Bronchial epithelial cell (primary cell): ENCODE measurements around the gene POLR2M. TPM values are rescaled to one million over a fixed set of nuclear protein-coding genes. Genes with fewer than 3 reads are reported as not detected.

Experiments used
- DNase-seq: peaks from one replicate; pipeline ENCODE4 v3.0.0-alpha.2; 2010; ENCODE audit warnings: low read depth
- FAIRE-seq: peaks from 2 replicates; lab custom pipeline; 2011; peaks lifted over from hg19 to GRCh38; lab: Jason Lieb, UNC
- H3K27me3 ChIP-seq: 2 replicates; pipeline ENCODE4 v1.5.1; 2011; ENCODE audit warnings: low read length; ENCODE audit not compliant: control insufficient read depth, insufficient read depth
- H3K36me3 ChIP-seq: 2 replicates; pipeline ENCODE4 v1.5.1; 2011; ENCODE audit warnings: low read length; ENCODE audit not compliant: control insufficient read depth, insufficient read depth
- H3K4me3 ChIP-seq: 2 replicates; pipeline ENCODE4 v1.5.1; 2011; ENCODE audit warnings: mild to moderate bottlenecking, low read depth, low read length, control low read depth
- total RNA-seq: library from RNA; depleted of rRNA; stranded (reverse); fragments of >200 nt; gene quantifications from 2 replicates; pipeline ENCODE4 v1.2.1, GENCODE V29; 2014
- TF ChIP-seq, protein P1 (sequence below): IDR thresholded peaks from 2 replicates; pipeline ENCODE4 v1.5.1; 2011; ENCODE audit warnings: mild to moderate bottlenecking, moderate library complexity, low read length, control low read depth, inconsistent platforms; ENCODE audit not compliant: insufficient read depth, severe bottlenecking

The POLR2M gene
- total RNA-seq, 1 donor from 2014 or later: 59.5 TPM

DNA sequence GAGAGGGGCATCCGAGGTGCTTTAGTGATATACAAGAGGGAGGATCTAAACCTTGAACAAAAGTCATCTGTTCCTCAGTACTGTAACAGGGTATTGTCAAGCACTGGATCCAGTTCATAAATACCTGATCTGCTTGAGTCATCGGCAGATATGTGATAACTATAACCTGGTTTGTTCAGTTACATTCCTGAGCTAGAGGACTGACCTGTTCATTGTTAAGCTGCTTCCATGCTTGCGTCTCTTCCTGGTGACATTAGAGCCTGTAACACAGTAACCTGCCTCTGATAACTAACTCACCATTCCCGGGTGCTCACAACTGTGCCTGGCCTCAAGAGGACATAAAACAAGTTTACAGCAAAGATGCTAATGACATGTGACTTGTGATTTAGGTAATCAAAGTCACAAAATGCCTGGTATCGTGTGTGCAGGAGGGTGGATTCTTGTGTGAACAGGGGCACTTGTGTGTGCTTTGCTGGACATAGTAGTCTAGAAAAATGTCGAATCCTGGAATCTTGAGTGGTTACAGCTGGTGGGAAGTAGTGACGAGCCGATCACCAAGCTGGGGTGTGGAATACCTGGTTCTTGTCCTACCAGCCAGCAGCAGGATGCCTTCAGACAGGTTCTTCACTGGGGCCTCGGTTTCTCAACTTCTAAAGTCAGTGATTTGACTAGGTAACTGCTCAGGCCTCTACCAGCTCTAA lies 30.9 kb upstream of the POLR2M start:
- FAIRE-seq (no peak), DNase-seq (peak; percentile 78)
- TF ChIP-seq, protein P1, sequence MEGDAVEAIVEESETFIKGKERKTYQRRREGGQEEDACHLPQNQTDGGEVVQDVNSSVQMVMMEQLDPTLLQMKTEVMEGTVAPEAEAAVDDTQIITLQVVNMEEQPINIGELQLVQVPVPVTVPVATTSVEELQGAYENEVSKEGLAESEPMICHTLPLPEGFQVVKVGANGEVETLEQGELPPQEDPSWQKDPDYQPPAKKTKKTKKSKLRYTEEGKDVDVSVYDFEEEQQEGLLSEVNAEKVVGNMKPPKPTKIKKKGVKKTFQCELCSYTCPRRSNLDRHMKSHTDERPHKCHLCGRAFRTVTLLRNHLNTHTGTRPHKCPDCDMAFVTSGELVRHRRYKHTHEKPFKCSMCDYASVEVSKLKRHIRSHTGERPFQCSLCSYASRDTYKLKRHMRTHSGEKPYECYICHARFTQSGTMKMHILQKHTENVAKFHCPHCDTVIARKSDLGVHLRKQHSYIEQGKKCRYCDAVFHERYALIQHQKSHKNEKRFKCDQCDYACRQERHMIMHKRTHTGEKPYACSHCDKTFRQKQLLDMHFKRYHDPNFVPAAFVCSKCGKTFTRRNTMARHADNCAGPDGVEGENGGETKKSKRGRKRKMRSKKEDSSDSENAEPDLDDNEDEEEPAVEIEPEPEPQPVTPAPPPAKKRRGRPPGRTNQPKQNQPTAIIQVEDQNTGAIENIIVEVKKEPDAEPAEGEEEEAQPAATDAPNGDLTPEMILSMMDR: no peak
- no peaks in the 10 kb centered on the region for H3K27me3 ChIP-seq
- no peak overlapping the region for H3K4me3 ChIP-seq
- no peaks in the 10 kb centered on the region for H3K36me3 ChIP-seq

DNA sequence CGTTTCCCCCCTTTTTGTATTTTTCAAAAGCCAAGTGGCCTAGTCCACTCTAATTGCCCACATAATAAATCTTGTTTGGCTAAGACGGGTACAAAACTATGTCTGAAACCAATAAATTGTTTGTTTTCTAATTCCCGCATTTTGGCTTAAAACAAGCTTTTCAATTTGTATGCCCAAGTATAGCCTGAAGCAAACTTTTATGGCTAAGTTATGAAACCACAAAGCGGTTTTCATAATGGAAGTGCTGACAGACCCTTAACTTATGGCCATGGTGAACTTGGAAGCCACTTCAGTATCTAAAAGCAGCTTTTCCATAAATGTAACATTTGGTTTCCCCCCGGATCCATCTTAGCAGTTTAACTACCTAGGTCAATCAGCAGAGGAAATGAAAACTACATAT lies 29.9 kb upstream of the POLR2M start:
- no peak for DNase-seq
- no peaks in the 10 kb centered on the region for H3K27me3 ChIP-seq
- H3K36me3 ChIP-seq: no peaks in the 10 kb centered on the region
- FAIRE-seq: no peak
- no peak overlapping the region for H3K4me3 ChIP-seq
- TF ChIP-seq, protein P1: no peak

DNA sequence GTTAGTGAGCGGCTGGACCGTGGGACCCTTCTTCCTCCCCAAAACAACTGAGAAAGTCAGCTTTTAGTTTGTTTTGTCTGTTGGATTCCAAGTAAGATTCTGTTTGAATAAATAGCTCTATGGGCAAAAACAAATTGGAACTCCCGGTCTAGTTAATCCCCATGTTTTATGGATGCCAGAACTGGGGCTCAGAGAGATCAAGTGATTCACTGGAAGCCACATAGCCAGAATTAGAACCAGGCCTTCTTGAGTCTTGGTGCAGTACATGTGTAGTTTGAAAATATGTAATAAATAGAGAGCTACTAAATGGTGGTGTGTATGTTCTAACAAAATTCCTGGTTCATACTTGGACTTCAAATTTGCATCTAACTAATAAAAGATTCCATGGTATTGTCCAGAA lies 29.3 kb upstream of the POLR2M start:
- H3K27me3 ChIP-seq: no peaks in the 10 kb centered on the region
- TF ChIP-seq, protein P1: no peak
- H3K36me3 ChIP-seq: no peaks in the 10 kb centered on the region
- no peak for FAIRE-seq
- no peak for DNase-seq
- H3K4me3 ChIP-seq: no peak overlapping the region

DNA sequence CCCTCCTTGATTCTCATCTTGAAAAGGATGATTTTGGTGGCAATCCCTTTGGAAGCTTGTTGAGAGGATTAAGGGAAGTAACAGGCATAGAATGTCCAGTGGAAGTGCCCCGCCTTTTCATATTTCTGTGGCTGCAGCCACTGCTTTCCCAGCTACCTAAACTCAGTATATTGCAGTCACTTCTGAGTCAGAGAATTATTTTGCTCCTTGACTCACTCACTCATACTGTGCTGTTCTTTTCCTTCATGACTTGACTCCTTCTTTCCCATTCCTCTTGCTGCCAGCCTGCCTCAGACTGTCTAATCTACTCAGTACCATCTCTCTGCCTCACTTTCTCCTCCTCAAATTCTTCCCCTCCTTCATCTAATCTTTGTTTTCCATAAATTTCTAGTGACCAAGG lies 26.5 kb upstream of the POLR2M start:
- Histone ChIP-seq H3K4me3 (no peak overlapping the region), H3K36me3 (no peaks in the 10 kb centered on the region), H3K27me3 (no peaks in the 10 kb centered on the region)
- TF ChIP-seq, protein P1: no peak
- FAIRE-seq (peak; percentile 23), DNase-seq (peak; percentile 82)

DNA sequence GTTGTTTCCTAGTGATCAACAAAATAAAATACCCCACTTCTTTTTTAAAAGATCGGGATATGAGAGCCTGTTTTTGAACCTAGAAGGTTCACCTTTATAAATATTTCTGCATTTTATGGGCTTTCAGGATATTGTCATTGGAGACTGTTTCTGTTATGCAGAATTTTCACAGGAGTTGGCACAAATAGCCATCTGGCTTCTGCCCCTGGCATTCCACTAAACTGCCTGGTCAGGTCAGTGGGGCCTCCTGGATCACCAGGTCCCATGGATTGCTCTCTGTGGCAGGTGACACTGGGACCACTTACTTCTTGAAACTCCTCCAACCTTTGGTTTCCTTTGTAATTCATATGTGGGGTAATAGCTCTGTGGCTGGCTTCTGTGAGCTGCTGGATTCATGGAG lies 25.5 kb upstream of the POLR2M start:
- H3K36me3 ChIP-seq: no peaks in the 10 kb centered on the region
- FAIRE-seq: no peak
- TF ChIP-seq, protein P1: no peak
- no peaks in the 10 kb centered on the region for H3K27me3 ChIP-seq
- no peak for DNase-seq
- no peak overlapping the region for H3K4me3 ChIP-seq

DNA sequence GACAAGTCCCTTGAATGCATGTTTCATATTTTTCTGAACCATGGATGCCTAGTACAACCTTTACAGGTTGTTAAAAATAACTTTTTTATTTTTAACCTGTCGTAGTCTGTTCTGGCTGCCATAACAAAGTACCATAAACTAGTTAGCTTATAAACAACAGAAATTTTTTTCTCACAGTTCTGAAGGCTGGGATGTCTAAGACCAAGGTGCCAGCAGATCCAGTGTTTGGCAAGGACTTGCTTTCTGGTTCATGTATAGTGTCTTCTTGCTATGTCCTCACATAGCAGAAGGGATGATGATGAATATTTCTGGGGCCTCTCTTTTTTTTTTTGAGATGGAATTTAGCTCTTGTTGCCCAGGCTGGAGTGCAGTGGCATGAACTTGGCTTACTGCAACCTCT lies 23.0 kb upstream of the POLR2M start:
- TF ChIP-seq, protein P1: no peak
- H3K36me3 ChIP-seq: no peaks in the 10 kb centered on the region
- H3K4me3 ChIP-seq: no peak overlapping the region
- no peaks in the 10 kb centered on the region for H3K27me3 ChIP-seq
- FAIRE-seq: no peak
- DNase-seq: no peak
